IMR-90 (cell line): ENCODE measurements around the gene SLC4A1AP. TPM values are rescaled to one million over a fixed set of nuclear protein-coding genes. Genes with fewer than 3 reads are reported as not detected.

Experiments used
- ATAC-seq: fragments of 200-7000 bp; cut with Tn5 transposase; 2 replicates; pipeline ENCODE4 v1.9.1; 2020; ENCODE audit warnings: low read depth, mild to moderate bottlenecking, moderate library complexity
- BruUV-seq: library from RNA; stranded (reverse); fragments of 400-500 nt; replicated peaks from 2 replicates; lab custom pipeline; 2021; lab: Mats Ljungman, UMichigan
- CTCF ChIA-PET: fragments of 300-600 bp; formaldehyde crosslinking; extraction: SDS; loops from one replicate; lab custom pipeline; 2021; ENCODE audit warnings: antibody characterized with exemption; lab: Yijun Ruan, JAX
- POLR2A ChIA-PET: fragments of 300-600 bp; sonication (Branson Sonifier 250); formaldehyde crosslinking; loops from one replicate; lab custom pipeline; 2022; ENCODE audit warnings: antibody characterized with exemption; ENCODE audit not compliant: unreplicated experiment; lab: Charles Lee
- DNase-seq: peaks from one replicate; pipeline ENCODE4 v3.0.0; 2013
- H2AFZ ChIP-seq: replicated peaks from 2 replicates; pipeline ENCODE3; 2013; ENCODE audit warnings: low read length, mild to moderate bottlenecking; ENCODE audit not compliant: poor library complexity
- H2AK5ac ChIP-seq: 2 replicates; pipeline ENCODE4 v1.6.1; 2013; ENCODE audit warnings: low read depth, low read length, inconsistent platforms
- H2AK9ac ChIP-seq: replicated peaks from 2 replicates; pipeline ENCODE3; 2013; ENCODE audit warnings: mild to moderate bottlenecking, low read depth, low read length, moderate library complexity; ENCODE audit not compliant: poor library complexity
- H2BK120ac ChIP-seq: 2 replicates; pipeline ENCODE4 v1.6.1; 2013; ENCODE audit warnings: low read depth, low read length, inconsistent platforms
- H2BK15ac ChIP-seq: 3 replicates; pipeline ENCODE4 v1.6.1; 2013; ENCODE audit warnings: low read depth, low read length, inconsistent platforms
- H2BK20ac ChIP-seq: 2 replicates; pipeline ENCODE4 v1.6.1; 2013; ENCODE audit warnings: low read depth, mild to moderate bottlenecking, inconsistent platforms, low read length, moderate library complexity
- H2BK5ac ChIP-seq: 2 replicates; pipeline ENCODE4 v1.6.1; 2013; ENCODE audit warnings: mild to moderate bottlenecking, low read depth, low read length, inconsistent platforms; ENCODE audit not compliant: poor library complexity, severe bottlenecking
- H3K14ac ChIP-seq: replicated peaks from 2 replicates; pipeline ENCODE4 v1.6.1; 2013; ENCODE audit warnings: low read depth, low read length, inconsistent platforms
- H3K18ac ChIP-seq: 2 replicates; pipeline ENCODE4 v1.6.1; 2013; ENCODE audit warnings: low read depth, low read length, control low read depth
- H3K23ac ChIP-seq: 2 replicates; pipeline ENCODE4 v1.6.1; 2013; ENCODE audit warnings: low read depth, low read length, inconsistent platforms
- H3K27ac ChIP-seq: 2 replicates; pipeline ENCODE4 v1.5.1; 2013; ENCODE audit warnings: mild to moderate bottlenecking, control low read depth, low read length; ENCODE audit not compliant: insufficient read depth
- H3K27me3 ChIP-seq: 2 replicates; pipeline ENCODE4 v1.6.1; 2013; ENCODE audit warnings: low read length; ENCODE audit not compliant: control insufficient read depth, insufficient read depth
- H3K36me3 ChIP-seq: 2 replicates; pipeline ENCODE4 v1.6.1; 2013; ENCODE audit warnings: low read length, mixed read lengths; ENCODE audit not compliant: control insufficient read depth, insufficient read depth
- H3K4ac ChIP-seq: 2 replicates; pipeline ENCODE4 v1.6.1; 2013; ENCODE audit warnings: low read depth, low read length, inconsistent platforms
- H3K4me1 ChIP-seq: 2 replicates; pipeline ENCODE4 v1.6.1; 2013; ENCODE audit warnings: low read length, mixed read lengths; ENCODE audit not compliant: control insufficient read depth, insufficient read depth
- H3K4me2 ChIP-seq: 2 replicates; pipeline ENCODE4 v1.6.1; 2013; ENCODE audit warnings: low read depth, mild to moderate bottlenecking, control low read depth, low read length, moderate library complexity
- H3K4me3 ChIP-seq: 2 replicates; pipeline ENCODE4 v1.5.1; 2013; ENCODE audit warnings: low read depth, mild to moderate bottlenecking, control low read depth, low read length, moderate library complexity; ENCODE audit not compliant: insufficient read depth
- H3K56ac ChIP-seq: 2 replicates; pipeline ENCODE4 v1.6.1; 2013; ENCODE audit warnings: low read length, inconsistent platforms; ENCODE audit not compliant: insufficient read depth; ENCODE audit errors: extremely low read depth
- H3K79me1 ChIP-seq, 2 experiments: 2 replicates each; pipeline ENCODE4 v1.6.1; 2013; ENCODE audit warnings: low read length in 2 of 2, inconsistent platforms in 1 of 2, low read depth in 1 of 2
- H3K9ac ChIP-seq: 2 replicates; pipeline ENCODE4 v1.6.1; 2013; ENCODE audit warnings: low read depth, low read length, control low read depth
- H3K9me1 ChIP-seq: 2 replicates; pipeline ENCODE4 v1.6.1; 2013; ENCODE audit warnings: low read length, inconsistent platforms; ENCODE audit not compliant: insufficient read depth
- H3K9me3 ChIP-seq: 2 replicates; pipeline ENCODE4 v1.6.1; 2013; ENCODE audit warnings: low read length; ENCODE audit not compliant: control insufficient read depth, insufficient read depth
- H4K20me1 ChIP-seq: 2 replicates; pipeline ENCODE4 v1.6.1; 2013; ENCODE audit warnings: low read length, inconsistent platforms; ENCODE audit not compliant: insufficient read depth
- H4K5ac ChIP-seq: 2 replicates; pipeline ENCODE4 v1.6.1; 2013; ENCODE audit warnings: mild to moderate bottlenecking, low read depth, low read length, control low read depth
- H4K8ac ChIP-seq, 2 experiments: 2 replicates each; pipeline ENCODE4 v1.6.1; 2013; ENCODE audit warnings: low read depth in 2 of 2, low read length in 2 of 2, control low read depth in 1 of 2, inconsistent platforms in 1 of 2
- H4K91ac ChIP-seq: 2 replicates; pipeline ENCODE4 v1.6.1; 2013; ENCODE audit warnings: low read depth, low read length, inconsistent platforms; ENCODE audit not compliant: insufficient read depth
- CEBPB ChIP-seq: IDR thresholded peaks from 2 replicates; pipeline ENCODE4 v1.6.1; 2012; ENCODE audit warnings: low read depth, low read length, improper control_type of control experiment
- CHD1 ChIP-seq: IDR thresholded peaks from 2 replicates; pipeline ENCODE4 v1.6.1; 2012; ENCODE audit warnings: low read depth, low read length, improper control_type of control experiment
- MAFK ChIP-seq: IDR thresholded peaks from 2 replicates; pipeline ENCODE4 v1.6.1; 2012; ENCODE audit warnings: low read depth, low read length, improper control_type of control experiment
- RCOR1 ChIP-seq: IDR thresholded peaks from 2 replicates; pipeline ENCODE4 v1.6.1; 2012; ENCODE audit warnings: mild to moderate bottlenecking, low read length, improper control_type of control experiment; ENCODE audit not compliant: insufficient replicate concordance
- SMC3 ChIP-seq: fragments of 150-350 bp; IDR thresholded peaks from 2 replicates; pipeline ENCODE4 v1.6.1; 2016; ENCODE audit warnings: low read depth, mild to moderate bottlenecking, antibody characterized with exemption, low read length, moderate library complexity
- WGBS, 2 experiments: methylation state at CpG; one replicate each; pipeline versions ENCODE4 v1.1.5 to v1.1.7; 2013; ENCODE audit warnings: missing lambda C conversion rate in 2 of 2; ENCODE audit not compliant: insufficient read length in 1 of 2; ENCODE audit errors: extremely low coverage in 2 of 2; 5-methylcytosine and 5-hydroxymethylcytosine counted together
- dilution Hi-C: fragments of 300-500 bp; cut with HindIII; formaldehyde crosslinking; loops from one replicate; pipeline ENCODE4 v1.14.3; 2018; ENCODE audit warnings: low sequenced_read_pairs; ENCODE audit not compliant: unreplicated experiment
- in situ Hi-C: fragments of 300-500 bp; cut with MboI; formaldehyde crosslinking; loops from 3 replicates; pipeline ENCODE4 v1.14.3; 2019; ENCODE audit warnings: low sequenced_read_pairs, inconsistent platforms, mixed read lengths
- intact Hi-C: fragments of 100-400 bp; cut with micrococcal nuclease; formaldehyde crosslinking; loops from 2 replicates; pipeline ENCODE4 v1.10.0; 2022
- polyA plus RNA-seq, 3 experiments: library from polyadenylated mRNA; depleted of rRNA; stranded (reverse); fragments of >200 nt; gene quantifications; 2 replicates each; pipeline ENCODE4 v1.2.3, GENCODE V29; 2012; ENCODE audit warnings: low replicate concordance in 1 of 3
- total RNA-seq: library from RNA; depleted of rRNA; stranded (reverse); fragments of >200 nt; gene quantifications from 2 replicates; pipeline ENCODE4 v1.2.3, GENCODE V29; 2012

The SLC4A1AP gene
- total and polyA plus RNA-seq, 2 of the 4 experiments (the other 2 are of a cell fraction): 11.7 to 13.6 TPM

DNA sequence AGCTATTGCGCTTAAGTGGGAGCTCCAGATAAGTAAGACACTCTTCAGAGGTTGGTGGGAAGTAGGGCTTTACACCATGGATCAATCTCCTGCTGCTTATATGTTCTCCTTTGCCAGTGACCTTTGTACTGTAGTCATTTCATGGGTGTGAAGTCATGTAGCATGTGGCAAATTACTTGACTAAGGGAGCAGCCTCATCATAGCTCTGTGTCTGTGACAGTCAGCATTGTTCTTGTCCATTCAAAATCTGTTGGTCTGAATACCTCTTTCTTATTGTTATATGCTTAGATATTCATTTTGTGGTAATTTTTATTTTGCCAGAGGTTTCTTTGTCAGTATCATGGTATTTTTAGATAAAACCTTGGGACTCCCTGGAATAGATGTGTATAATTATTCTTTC, 18.2 kb downstream of the SLC4A1AP start:
- peak overlapping the region; percentile 6; the same call in 1 of the 2 replicates for H3K23ac ChIP-seq
- no TSS peak for BruUV-seq
- peak overlapping the region; percentile 45; the same call in 1 of the 2 replicates for H2BK120ac ChIP-seq
- peaks cover 29% of the 10 kb centered on the region for H3K36me3 ChIP-seq
- H3K79me1 ChIP-seq: no peaks in the 10 kb centered on the region
- ATAC-seq (peak; percentile 38), DNase-seq (peak; percentile 51)
- no peaks in the 10 kb centered on the region for H3K9me3 ChIP-seq
- peak overlapping the region in 1 of 2 experiments; percentile 62; a peak in 1 of 4 replicates for H4K8ac ChIP-seq
- dilution Hi-C loops (no loop called here), intact Hi-C loops (loop anchor here (5.0 kb wide), 1 partner anchor 275 kb away; the partner anchor contains the start of gene PPM1G), in situ Hi-C loops (no loop called here)
- peaks cover 10% of the 10 kb centered on the region for H3K4me1 ChIP-seq
- no peak overlapping the region; the same call in 1 of the 2 replicates for H4K5ac ChIP-seq
- TF ChIP-seq SMC3: no peak
- no peak for TF ChIP-seq CEBPB
- no peak for TF ChIP-seq RCOR1
- no peak for TF ChIP-seq CHD1
- no peak for TF ChIP-seq MAFK
- no peak overlapping the region for H3K56ac ChIP-seq
- peak overlapping the region; percentile 47; the same call in 1 of the 2 replicates for H4K91ac ChIP-seq
- no peak overlapping the region for H3K18ac ChIP-seq
- peak overlapping the region; percentile 63 for H3K4ac ChIP-seq
- peaks cover 8% of the 10 kb centered on the region for H3K9me1 ChIP-seq
- no CpG with 5 or more reads among the region's 1 CpG for WGBS, 2 experiments
- H3K4me3 ChIP-seq: no peak overlapping the region
- H2AK5ac ChIP-seq: no peak overlapping the region
- ChIA-PET CTCF (interaction anchor here (1.6 to 2.0 kb wide), 2 partner anchors 11 to 22 kb away, joined by 5 to 11 read pairs; no protein-coding TSS in a partner anchor), POLR2A (no interaction called here)
- no peaks in the 10 kb centered on the region for H4K20me1 ChIP-seq
- H3K14ac ChIP-seq: peak overlapping the region; percentile 35
- H2BK15ac ChIP-seq: peak overlapping the region; percentile 31
- H3K27me3 ChIP-seq: no peaks in the 10 kb centered on the region
- no peak overlapping the region for H2AK9ac ChIP-seq
- peak overlapping the region; percentile 9 for H2BK5ac ChIP-seq
- peak overlapping the region; percentile 57; the same call in 1 of the 2 replicates for H2BK20ac ChIP-seq
- no peak overlapping the region for H3K9ac ChIP-seq
- H3K27ac ChIP-seq: 0 out of 2 replicates have a peak overlapping the region, but pooled peaks have one; percentile 8
- no peak overlapping the region for H2AFZ ChIP-seq
- H3K4me2 ChIP-seq: peak overlapping the region; percentile 43; the same call in 1 of the 2 replicates
